HFFc6 (cell line): Measurements from ENCODE around the gene GATA3. TPM values are rescaled to one million over a fixed set of nuclear protein-coding genes. Genes with fewer than 3 reads are reported as not detected.

ENCODE experiments used
- DNase-seq: peaks from one replicate; pipeline ENCODE4 v3.0.0-alpha.2; 2018
- H3K27ac Mint-ChIP-seq: 2 replicates; pipeline ENCODE4 v1.8.0; 2020; ENCODE audit warnings: mild to moderate bottlenecking, mixed read lengths
- H3K27me3 Mint-ChIP-seq: 2 replicates; pipeline ENCODE4 v1.8.0; 2021; ENCODE audit warnings: mild to moderate bottlenecking, moderate library complexity, mixed read lengths; ENCODE audit not compliant: insufficient read depth
- H3K36me3 Mint-ChIP-seq: 2 replicates; pipeline ENCODE4 v1.8.0; 2021; ENCODE audit warnings: low read depth, mixed read lengths
- H3K4me1 Mint-ChIP-seq: 2 replicates; pipeline ENCODE4 v1.8.0; 2020; ENCODE audit warnings: low read depth, mixed read lengths
- H3K4me3 Mint-ChIP-seq: 2 replicates; pipeline ENCODE4 v1.8.0; 2020; ENCODE audit warnings: mild to moderate bottlenecking, moderate library complexity, mixed read lengths
- H3K9me3 Mint-ChIP-seq: 2 replicates; pipeline ENCODE4 v1.8.0; 2020; ENCODE audit warnings: mild to moderate bottlenecking, mixed read lengths
- CTCF ChIP-seq: fragments of 200-600 bp; sonication (generic); IDR thresholded peaks from 2 replicates; pipeline ENCODE4 v1.5.0; 2021; ENCODE audit warnings: antibody characterized with exemption, mild to moderate bottlenecking
- total RNA-seq, 6 experiments: library from RNA; stranded (reverse); fragmentation: NEBNext Ultra II Directional; extraction: Animal tissue kit (Norgen Biotek cat#: 25700); gene quantifications; 2 replicates in 1 of 6; 3 replicates in 5 of 6; pipeline ENCODE4 v1.2.3, GENCODE V29; 2021

Gene GATA3
- total RNA-seq, 6 experiments from 2014 or later: 0.07 to 0.43 (median 0.16) TPM; not detected in 2

GRCh38 chr10:8032558-8032957 lies 21.9 kb upstream of the GATA3 start:
- no peak overlapping the region for H3K4me3 Mint-ChIP-seq
- no peaks in the 10 kb centered on the region for H3K36me3 Mint-ChIP-seq
- no peak overlapping the region for H3K27ac Mint-ChIP-seq
- no peaks in the 10 kb centered on the region for H3K4me1 Mint-ChIP-seq
- no peaks in the 10 kb centered on the region for H3K9me3 Mint-ChIP-seq
- DNase-seq: no peak
- H3K27me3 Mint-ChIP-seq: peaks cover 50% of the 10 kb centered on the region
- no peak for TF ChIP-seq CTCF

GRCh38 chr10:8033812-8034465 lies 20.5 kb upstream of the GATA3 start:
- H3K4me3 Mint-ChIP-seq: no peak overlapping the region
- no peak for TF ChIP-seq CTCF
- no peak overlapping the region for H3K27ac Mint-ChIP-seq
- no peaks in the 10 kb centered on the region for H3K9me3 Mint-ChIP-seq
- no peaks in the 10 kb centered on the region; the same call in 1 of the 2 replicates for H3K36me3 Mint-ChIP-seq
- no peak for DNase-seq
- H3K27me3 Mint-ChIP-seq: peaks cover 61% of the 10 kb centered on the region
- no peaks in the 10 kb centered on the region for H3K4me1 Mint-ChIP-seq

- Mint-ChIP-seq H3K9me3 (no peaks in the 10 kb centered on the region), H3K27ac (no peak overlapping the region), H3K27me3 (peaks cover 64% of the 10 kb centered on the region), H3K4me1 (no peaks in the 10 kb centered on the region), H3K4me3 (no peak overlapping the region), H3K36me3 (no peaks in the 10 kb centered on the region; the same call in 1 of the 2 replicates)
- no peak for DNase-seq
- TF ChIP-seq CTCF: no peak
These were observed 20.0 kb upstream of the GATA3 start for GRCh38 chr10:8034466-8035005.

- Mint-ChIP-seq H3K36me3 (no peaks in the 10 kb centered on the region; the same call in 1 of the 2 replicates), H3K9me3 (no peaks in the 10 kb centered on the region), H3K4me1 (no peaks in the 10 kb centered on the region), H3K27ac (no peak overlapping the region), H3K27me3 (peaks cover 66% of the 10 kb centered on the region), H3K4me3 (no peak overlapping the region)
- DNase-seq: no peak
- no peak for TF ChIP-seq CTCF
These were observed 19.4 kb upstream of the GATA3 start for GRCh38 chr10:8035006-8035640.

GRCh38 chr10:8035641-8036470 lies 18.6 kb upstream of the GATA3 start:
- Mint-ChIP-seq H3K36me3 (no peaks in the 10 kb centered on the region; the same call in 1 of the 2 replicates), H3K4me1 (no peaks in the 10 kb centered on the region), H3K4me3 (no peak overlapping the region), H3K27me3 (peaks cover 64% of the 10 kb centered on the region), H3K27ac (no peak overlapping the region), H3K9me3 (no peaks in the 10 kb centered on the region)
- DNase-seq: no peak
- no peak for TF ChIP-seq CTCF
